Upper lobe of left lung (tissue), 6 donors: ENCODE results near the gene SRL. TPM values are rescaled to one million over a fixed set of nuclear protein-coding genes. Genes with fewer than 3 reads are reported as not detected.
A peak's percentile ranks its signal among the peaks of the same experiment; 100 is the strongest.

Source experiments
- ATAC-seq, 2 donors: fragments of 200-7000 bp; cut with Tn5 transposase; one replicate each; pipeline ENCODE4 v1.9.1; 2022; ENCODE audit warnings: mild to moderate bottlenecking in 2 of 2, moderate library complexity in 2 of 2; ENCODE audit not compliant: low FRiP score in 2 of 2
- DNase-seq, 2 donors: peaks; one replicate each; pipeline ENCODE4 v3.0.0-alpha.2; 2019 to 2020
- H3K27ac ChIP-seq, 4 donors: fragments of 200-600 bp; sonication (generic); one replicate each; pipeline ENCODE4 v1.5.1; 2016 to 2019
- H3K27me3 ChIP-seq, 4 donors: fragments of 200-600 bp; sonication (generic); one replicate each; pipeline ENCODE4 v1.5.1; 2017 to 2019
- H3K36me3 ChIP-seq, 4 donors: fragments of 200-600 bp; sonication (generic); one replicate each; pipeline ENCODE4 v1.5.1; 2016 to 2019
- H3K4me1 ChIP-seq, 4 donors: fragments of 200-600 bp; sonication (generic); one replicate each; pipeline ENCODE4 v1.5.1; 2018 to 2019
- H3K4me3 ChIP-seq, 4 donors: fragments of 200-600 bp; sonication (generic); one replicate each; pipeline ENCODE4 v1.5.1; 2017 to 2019; ENCODE audit warnings: mild to moderate bottlenecking in 2 of 4, moderate library complexity in 1 of 4
- H3K9me3 ChIP-seq, 4 donors: fragments of 200-600 bp; sonication (generic); one replicate each; pipeline ENCODE4 v1.5.1; 2018 to 2019
- EP300 ChIP-seq, 4 donors: sonication (generic); formaldehyde crosslinking; IDR thresholded peaks; one replicate each; pipeline ENCODE4 v1.5.1; 2017; ENCODE audit warnings: antibody characterized with exemption in 4 of 4, control low read depth in 2 of 4
- POLR2A ChIP-seq, 4 donors: fragments of 450-650 bp; IDR thresholded peaks; one replicate each; pipeline ENCODE4 v1.5.1; 2016 to 2017; ENCODE audit warnings: antibody characterized with exemption in 4 of 4, mild to moderate bottlenecking in 2 of 4
- POLR2AphosphoS5 ChIP-seq, 2 donors: sonication (generic); formaldehyde crosslinking; IDR thresholded peaks; one replicate each; pipeline ENCODE4 v1.5.1; 2017; ENCODE audit warnings: antibody characterized with exemption in 2 of 2
- WGBS, 2 donors: methylation state at CpG; one replicate each; pipeline ENCODE4 v1.1.5; 2017 to 2018; 5-methylcytosine and 5-hydroxymethylcytosine counted together
- total RNA-seq, 6 donors: library from RNA; depleted of rRNA in 4 of 6; stranded (reverse); fragments of >200 nt in 4 of 6; gene quantifications; one replicate each; pipeline versions ENCODE4 v1.1.0 to v1.2.1, GENCODE V29; 2016 to 2021
- TF ChIP-seq, protein P1 (sequence below), 6 experiments: fragments of 450-650 bp in 4 of 6; fragments of 200-600 bp in 2 of 6; sonication (generic) in 2 of 6; IDR thresholded peaks; one replicate each; pipeline ENCODE4 v1.5.1; 2016 to 2019; ENCODE audit warnings: antibody characterized with exemption in 6 of 6
- donor health status: DM: no; HTN: no; CAD: no; lungs with moderate emphysema.
- donor health status: DM: no; HTN: yes; CAD: no; lungs with severe emphysema.

SRL gene
- total RNA-seq, 6 donors from 2014 or later, result 0.30 to 1.1 (median 0.46) TPM; not detected in 3

DNA sequence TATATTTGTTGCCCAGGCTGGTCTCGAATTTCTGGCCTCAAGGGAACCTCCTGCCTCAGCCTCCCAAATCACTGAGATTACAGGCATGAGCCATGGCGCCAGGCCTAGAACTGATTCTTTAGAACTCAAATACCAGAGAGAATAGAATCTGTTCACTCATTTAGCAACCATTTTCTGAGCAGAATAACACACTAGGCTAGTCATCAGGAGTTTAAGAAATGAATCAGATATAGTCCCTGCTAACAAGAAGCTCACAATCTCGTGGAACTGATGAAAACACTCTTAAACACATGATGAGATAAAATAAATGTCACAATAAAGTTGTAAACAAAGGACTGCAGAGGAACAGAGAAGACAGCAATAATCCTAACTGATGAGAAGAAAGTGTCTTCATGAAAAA, 69.8 kb downstream of the SRL start:
- WGBS, 2 donors, result 76 to 84% methylated on average over 3 of the region's 3 CpGs
- Histone ChIP-seq H3K36me3 (no peaks in the 10 kb centered on the region), H3K4me3 (no peak overlapping the region), H3K9me3 (no peaks in the 10 kb centered on the region), H3K27me3 (no peaks in the 10 kb centered on the region), H3K4me1 (no peaks in the 10 kb centered on the region), H3K27ac (no peak overlapping the region)
- DNase-seq (no peak), ATAC-seq (peak in 1 of 2 donors; percentile 41)
- TF ChIP-seq POLR2A (IDR thresholded peaks at IDR 0.05), result no peak
- no peak for TF ChIP-seq POLR2AphosphoS5 (IDR thresholded peaks at IDR 0.05)
- TF ChIP-seq, protein P1, sequence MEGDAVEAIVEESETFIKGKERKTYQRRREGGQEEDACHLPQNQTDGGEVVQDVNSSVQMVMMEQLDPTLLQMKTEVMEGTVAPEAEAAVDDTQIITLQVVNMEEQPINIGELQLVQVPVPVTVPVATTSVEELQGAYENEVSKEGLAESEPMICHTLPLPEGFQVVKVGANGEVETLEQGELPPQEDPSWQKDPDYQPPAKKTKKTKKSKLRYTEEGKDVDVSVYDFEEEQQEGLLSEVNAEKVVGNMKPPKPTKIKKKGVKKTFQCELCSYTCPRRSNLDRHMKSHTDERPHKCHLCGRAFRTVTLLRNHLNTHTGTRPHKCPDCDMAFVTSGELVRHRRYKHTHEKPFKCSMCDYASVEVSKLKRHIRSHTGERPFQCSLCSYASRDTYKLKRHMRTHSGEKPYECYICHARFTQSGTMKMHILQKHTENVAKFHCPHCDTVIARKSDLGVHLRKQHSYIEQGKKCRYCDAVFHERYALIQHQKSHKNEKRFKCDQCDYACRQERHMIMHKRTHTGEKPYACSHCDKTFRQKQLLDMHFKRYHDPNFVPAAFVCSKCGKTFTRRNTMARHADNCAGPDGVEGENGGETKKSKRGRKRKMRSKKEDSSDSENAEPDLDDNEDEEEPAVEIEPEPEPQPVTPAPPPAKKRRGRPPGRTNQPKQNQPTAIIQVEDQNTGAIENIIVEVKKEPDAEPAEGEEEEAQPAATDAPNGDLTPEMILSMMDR (IDR thresholded peaks at IDR 0.05), result no peak
- TF ChIP-seq EP300 (IDR thresholded peaks at IDR 0.05), result no peak

DNA sequence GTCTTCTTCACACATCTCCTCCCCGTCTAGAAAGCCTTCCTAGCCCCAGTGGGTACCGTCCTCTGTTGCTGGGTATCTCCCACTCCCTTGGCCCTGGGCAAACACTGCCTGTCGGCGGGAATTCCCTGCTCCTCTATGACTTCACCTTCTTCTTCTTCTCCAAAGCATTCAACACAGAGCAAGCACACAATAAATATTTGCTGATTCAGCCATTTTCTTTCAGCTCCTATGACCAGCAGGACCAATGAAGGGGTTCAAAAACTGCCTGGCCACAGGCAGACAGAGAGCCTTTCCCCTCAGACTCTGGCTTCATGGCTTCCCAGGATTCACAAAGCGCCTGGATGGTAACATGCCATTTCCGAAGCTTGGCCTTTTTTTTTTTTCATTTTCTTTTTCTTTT, 72.5 kb downstream of the SRL start:
- WGBS, 2 donors, result 94 to 96% methylated on average over 6 of the region's 6 CpGs
- Histone ChIP-seq H3K9me3 (no peaks in the 10 kb centered on the region), H3K36me3 (no peaks in the 10 kb centered on the region), H3K4me3 (no peak overlapping the region), H3K27ac (no peak overlapping the region), H3K4me1 (no peaks in the 10 kb centered on the region), H3K27me3 (no peaks in the 10 kb centered on the region)
- TF ChIP-seq, protein P1 (IDR thresholded peaks at IDR 0.05), result no peak
- TF ChIP-seq EP300 (IDR thresholded peaks at IDR 0.05) (no peak), POLR2AphosphoS5 (IDR thresholded peaks at IDR 0.05) (no peak), POLR2A (IDR thresholded peaks at IDR 0.05) (no peak)
- DNase-seq (no peak), ATAC-seq (no peak)

DNA sequence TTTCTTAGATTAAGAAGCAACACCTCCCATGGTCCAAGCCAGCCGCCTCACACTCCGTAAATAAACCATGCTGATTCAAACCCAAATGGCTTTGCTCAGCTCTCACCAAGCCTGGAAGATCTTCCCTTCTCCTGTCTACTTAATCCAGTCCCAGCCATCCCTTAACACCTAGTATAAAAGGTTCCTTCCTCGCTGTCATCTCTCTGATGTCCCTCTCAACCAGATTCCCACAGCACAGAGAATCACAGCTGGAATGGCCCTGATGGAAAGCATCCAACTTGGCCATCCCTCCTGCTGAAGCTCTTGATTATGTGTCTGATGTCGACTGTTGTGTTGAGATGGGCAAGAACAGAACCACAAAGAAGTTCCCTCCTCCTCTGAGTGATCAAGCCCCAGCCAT, 75.1 kb downstream of the SRL start:
- Histone ChIP-seq H3K4me3 (no peak overlapping the region), H3K9me3 (no peaks in the 10 kb centered on the region), H3K36me3 (no peaks in the 10 kb centered on the region), H3K27ac (no peak overlapping the region), H3K4me1 (no peaks in the 10 kb centered on the region), H3K27me3 (no peaks in the 10 kb centered on the region)
- no peak for DNase-seq
- WGBS, 2 donors, result 84% methylated on average over 4 of the region's 4 CpGs
- no peak for ATAC-seq
- TF ChIP-seq, protein P1 (IDR thresholded peaks at IDR 0.05), result no peak
- TF ChIP-seq POLR2A (IDR thresholded peaks at IDR 0.05) (no peak), POLR2AphosphoS5 (IDR thresholded peaks at IDR 0.05) (no peak), EP300 (IDR thresholded peaks at IDR 0.05) (no peak)

DNA sequence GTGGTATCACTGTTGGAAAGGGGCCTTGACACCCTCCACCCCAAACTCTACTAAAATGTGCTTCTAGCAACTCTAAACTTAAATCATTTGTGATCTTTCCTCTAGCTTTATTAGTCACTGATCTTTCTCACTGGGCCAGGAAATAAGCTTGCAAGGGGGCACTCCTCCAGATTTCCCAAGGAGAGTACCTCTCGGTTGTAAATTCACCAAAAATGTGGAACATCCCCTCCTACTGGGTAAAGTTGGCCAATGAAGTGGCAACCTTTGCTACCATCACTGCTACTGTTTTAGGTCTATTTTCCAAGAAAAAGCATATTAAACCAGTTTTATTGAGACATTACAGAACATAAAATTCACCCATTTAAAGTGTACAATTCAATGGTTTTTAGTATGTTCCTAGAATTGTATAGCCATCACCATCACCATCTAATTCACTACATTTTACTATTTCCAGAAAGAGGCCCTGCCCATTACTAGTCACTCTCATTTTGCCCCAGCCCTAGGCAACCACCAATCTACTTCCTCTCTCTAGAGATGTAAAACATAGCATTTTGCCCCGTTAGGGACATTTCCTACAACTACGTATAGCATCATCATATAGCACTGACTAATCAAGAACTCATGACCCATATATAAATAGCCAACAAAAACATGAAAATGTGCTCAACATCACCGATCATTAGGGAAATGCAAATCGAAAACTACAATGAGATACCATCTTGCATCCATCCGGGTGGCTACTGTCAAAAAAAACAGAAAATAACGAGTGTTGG, 81.0 kb downstream of the SRL start:
- H3K36me3 ChIP-seq, result no peaks in the 10 kb centered on the region
- WGBS, 2 donors, result 69 to 73% methylated on average over 7 of the region's 7 CpGs
- H3K4me1 ChIP-seq, result no peaks in the 10 kb centered on the region
- no peaks in the 10 kb centered on the region for H3K9me3 ChIP-seq
- DNase-seq, result no peak
- TF ChIP-seq EP300 (IDR thresholded peaks at IDR 0.05), result no peak
- TF ChIP-seq, protein P1 (IDR thresholded peaks at IDR 0.05), result peak in 1 of 6 experiments; percentile 11
- no peak for TF ChIP-seq POLR2A (IDR thresholded peaks at IDR 0.05)
- no peak overlapping the region for H3K4me3 ChIP-seq
- H3K27ac ChIP-seq, result no peak overlapping the region
- H3K27me3 ChIP-seq, result no peaks in the 10 kb centered on the region
- ATAC-seq, result no peak

DNA sequence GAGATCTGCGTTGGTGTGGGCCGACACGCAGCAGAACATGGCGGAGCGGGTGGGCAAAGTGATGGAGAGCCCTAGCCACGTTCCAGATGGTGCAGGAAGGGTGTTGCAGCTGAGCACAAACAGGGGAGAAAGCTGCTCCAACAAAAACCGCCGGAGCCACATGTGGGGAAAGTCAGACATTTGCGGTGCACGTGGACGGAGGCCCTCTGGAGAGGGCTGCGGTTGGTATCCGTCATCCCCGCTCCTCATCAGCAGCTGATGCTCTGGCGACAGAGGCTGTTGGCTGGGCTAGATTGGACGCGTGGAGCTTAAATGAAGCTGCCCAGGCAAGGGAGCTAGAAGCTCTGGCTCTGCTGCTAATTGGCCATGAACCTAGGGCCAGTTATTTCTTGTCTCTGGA, 82.2 kb downstream of the SRL start:
- ATAC-seq (no peak), DNase-seq (no peak)
- Histone ChIP-seq H3K27ac (no peak overlapping the region), H3K27me3 (no peaks in the 10 kb centered on the region), H3K36me3 (no peaks in the 10 kb centered on the region), H3K4me3 (no peak overlapping the region), H3K9me3 (no peaks in the 10 kb centered on the region), H3K4me1 (no peaks in the 10 kb centered on the region)
- TF ChIP-seq EP300 (IDR thresholded peaks at IDR 0.05) (no peak), POLR2A (IDR thresholded peaks at IDR 0.05) (no peak), POLR2AphosphoS5 (IDR thresholded peaks at IDR 0.05) (no peak)
- TF ChIP-seq, protein P1 (IDR thresholded peaks at IDR 0.05), result no peak
- WGBS, 2 donors, result 93 to 96% methylated on average over 17 of the region's 17 CpGs
